UCSD-AML1 (cell line): ENCODE results near the gene SEC14L6.

Experiments used
- DNase-seq: peaks from one replicate; lab custom pipeline; 2025; ENCODE audit not compliant: unreplicated experiment; lab: John Stamatoyannopoulos, UW

SEC14L6 gene

GRCh38 chr22:30538280-30538679, 8.3 kb downstream of the SEC14L6 start:
- no peak for DNase-seq

DNA sequence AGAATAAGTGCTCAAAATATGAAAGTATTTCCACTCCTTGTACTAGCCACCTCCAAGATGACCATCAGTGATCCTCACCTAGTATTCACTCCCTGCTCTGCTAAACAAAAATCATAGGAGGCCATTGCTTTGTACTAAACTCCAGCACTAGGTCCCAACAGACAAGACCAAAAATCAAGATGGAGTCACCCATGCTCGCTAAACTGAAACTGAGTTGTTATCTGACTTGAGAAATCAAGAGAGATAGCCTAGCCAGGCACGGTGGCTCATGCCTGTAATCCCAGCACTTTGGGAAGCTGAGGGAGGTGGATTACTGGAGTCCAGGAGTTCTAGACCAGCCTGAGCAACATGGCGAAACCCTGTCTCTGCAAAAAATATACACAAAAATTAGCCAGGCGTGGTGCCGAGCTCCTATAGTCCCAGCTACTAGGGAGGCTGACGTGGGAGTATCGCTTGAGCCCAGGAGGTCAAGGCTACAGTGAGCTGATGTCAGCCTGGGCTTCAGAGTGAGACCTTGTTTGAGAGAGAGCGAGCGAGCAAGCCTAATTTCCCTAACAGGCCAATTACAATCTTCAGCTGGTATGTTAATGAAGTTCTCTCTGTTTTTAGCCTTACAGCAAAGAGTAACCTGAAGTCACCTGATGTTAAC, 9.3 kb downstream of the SEC14L6 start:
- no peak for DNase-seq

GRCh38 chr22:30535182-30535581, 11.4 kb downstream of the SEC14L6 start:
- no peak for DNase-seq

DNA sequence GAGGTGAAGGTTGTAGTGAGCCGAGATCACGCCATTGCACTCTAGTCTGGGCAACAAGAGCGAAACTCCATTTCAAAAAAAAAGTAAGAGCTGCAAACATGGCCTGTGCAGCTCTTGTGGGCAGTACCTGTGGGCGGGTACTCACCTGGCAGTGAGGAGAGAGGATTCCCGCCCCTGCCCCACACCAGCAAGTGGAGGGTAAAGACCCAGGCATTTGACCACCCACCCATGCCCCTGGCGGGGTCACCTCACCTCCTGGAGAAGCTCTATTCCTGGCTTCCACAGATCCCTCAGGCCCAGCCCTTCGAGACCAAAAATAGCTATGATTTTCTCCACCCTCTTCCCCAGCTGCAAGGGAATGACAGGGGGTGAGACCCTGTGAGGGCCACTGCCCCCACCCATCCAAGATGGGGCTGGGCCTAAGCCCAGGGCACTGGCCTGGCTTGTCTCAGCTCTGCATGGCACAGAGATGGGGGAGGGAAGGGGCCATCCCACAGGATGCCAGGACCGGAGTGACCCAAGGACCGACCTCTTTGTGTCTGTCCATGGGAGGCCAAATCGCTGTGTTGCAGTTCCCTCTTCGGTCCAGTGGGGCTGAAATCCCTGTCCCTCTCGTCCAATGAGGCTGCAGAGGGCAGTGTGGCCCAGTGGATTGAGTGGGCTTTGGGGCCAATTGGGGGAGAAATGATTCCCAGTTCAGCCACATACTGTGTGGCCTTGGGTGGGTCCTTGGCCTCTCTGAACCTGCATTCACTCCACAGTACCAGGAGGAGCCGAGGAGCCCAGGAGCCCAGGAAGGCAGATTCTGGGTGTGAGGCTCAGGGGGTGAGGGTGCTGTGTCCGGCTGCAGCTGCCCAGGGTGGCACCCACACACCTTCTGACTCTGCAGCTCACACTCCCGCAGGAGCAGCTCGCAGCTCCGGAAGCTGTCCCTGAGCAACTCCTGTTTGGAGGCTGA, 14.6 kb downstream of the SEC14L6 start:
- no peak for DNase-seq

DNA sequence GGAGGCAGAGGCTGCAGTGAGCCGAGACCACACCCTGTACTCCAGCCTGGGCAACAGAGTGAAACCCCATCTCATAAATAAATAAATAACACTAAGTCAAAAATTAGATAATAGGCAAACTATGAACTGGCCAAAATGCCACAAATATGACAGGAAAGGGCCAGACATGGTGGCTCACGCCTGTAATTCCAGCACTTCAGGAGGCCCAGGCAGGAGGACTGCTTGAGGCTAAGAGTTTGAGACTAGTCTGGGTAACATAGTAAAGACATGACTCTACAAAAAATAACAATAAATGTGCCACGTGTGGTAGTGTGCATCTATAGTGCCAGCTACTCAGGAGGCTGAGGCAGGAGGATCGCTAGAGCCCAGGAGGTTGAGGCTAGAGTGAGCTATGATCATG, 19.9 kb downstream of the SEC14L6 start:
- no peak for DNase-seq

DNA sequence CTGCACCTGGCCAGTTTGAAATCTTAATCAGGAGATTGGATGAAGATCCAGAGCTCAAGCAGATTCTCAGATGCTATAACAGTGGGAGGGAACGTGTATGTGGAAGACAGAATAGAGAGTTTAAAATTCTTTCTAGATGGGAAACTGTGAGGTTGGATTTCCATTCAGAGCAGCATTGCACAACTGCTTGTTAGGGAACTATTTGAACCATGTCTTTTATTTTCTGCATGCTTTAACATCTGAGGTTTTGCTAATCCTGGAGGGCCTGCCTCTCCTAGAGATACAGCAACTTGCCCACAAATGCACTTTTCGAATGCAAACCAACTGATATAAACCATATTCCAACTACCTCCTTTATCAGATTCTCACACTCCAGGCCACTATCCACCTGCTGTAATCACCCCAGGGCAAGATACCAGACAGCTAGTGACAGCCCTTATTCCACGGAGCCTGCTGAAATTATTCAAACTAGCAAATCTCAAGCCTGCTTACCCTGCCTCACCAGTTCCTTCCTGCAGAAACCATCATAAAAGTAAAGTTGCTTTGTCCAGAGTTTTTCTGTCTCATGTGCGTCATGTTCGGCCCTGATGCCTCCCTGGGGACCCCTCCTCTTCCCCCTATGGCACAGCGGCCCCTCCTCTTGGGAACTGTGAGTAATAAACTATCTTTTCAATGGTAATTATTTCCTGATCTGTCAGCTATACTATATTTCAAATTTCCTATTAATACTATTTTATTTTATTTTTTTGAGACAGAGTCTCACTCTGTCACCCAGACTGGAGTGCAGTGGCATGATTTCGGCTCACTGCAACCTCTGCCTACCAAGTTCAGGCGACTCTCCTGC, 22.7 kb downstream of the SEC14L6 start:
- no peak for DNase-seq

GRCh38 chr22:30521368-30522156, 25.0 kb downstream of the SEC14L6 start:
- DNase-seq: no peak

- no peak for DNase-seq
Measured at GRCh38 chr22:30519842-30520425, 26.6 kb downstream of the SEC14L6 start.

GRCh38 chr22:30516731-30517130, 29.8 kb downstream of the SEC14L6 start:
- DNase-seq: no peak

GRCh38 chr22:30516273-30516672, 30.3 kb downstream of the SEC14L6 start:
- no peak for DNase-seq

- no peak for DNase-seq
Measured at GRCh38 chr22:30514252-30514651, 32.3 kb downstream of the SEC14L6 start.

DNA sequence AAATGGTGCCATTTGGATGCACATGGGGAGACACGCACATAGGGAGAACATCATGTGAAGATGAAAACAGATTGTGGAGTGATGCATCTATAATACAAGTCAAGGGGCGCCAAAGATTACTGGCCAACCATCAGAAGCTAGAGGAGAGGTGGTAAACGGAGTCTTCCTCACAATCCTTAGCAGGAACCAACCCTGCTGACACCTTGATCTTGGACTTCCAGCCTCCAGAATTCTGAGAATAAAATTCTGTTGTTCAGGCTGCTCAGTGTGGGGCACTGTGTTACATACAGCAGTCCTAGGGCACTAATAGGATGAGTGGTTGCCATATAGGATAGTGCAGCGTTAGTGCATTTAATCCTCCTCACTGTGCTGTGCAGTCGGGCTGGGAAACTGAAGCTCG, 33.1 kb downstream of the SEC14L6 start:
- DNase-seq: no peak

- DNase-seq: no peak
Measured at GRCh38 chr22:30511911-30512310, 34.6 kb downstream of the SEC14L6 start.

GRCh38 chr22:30511109-30511508, 35.4 kb downstream of the SEC14L6 start:
- no peak for DNase-seq

GRCh38 chr22:30508216-30508615, 38.3 kb downstream of the SEC14L6 start:
- DNase-seq: no peak

DNA sequence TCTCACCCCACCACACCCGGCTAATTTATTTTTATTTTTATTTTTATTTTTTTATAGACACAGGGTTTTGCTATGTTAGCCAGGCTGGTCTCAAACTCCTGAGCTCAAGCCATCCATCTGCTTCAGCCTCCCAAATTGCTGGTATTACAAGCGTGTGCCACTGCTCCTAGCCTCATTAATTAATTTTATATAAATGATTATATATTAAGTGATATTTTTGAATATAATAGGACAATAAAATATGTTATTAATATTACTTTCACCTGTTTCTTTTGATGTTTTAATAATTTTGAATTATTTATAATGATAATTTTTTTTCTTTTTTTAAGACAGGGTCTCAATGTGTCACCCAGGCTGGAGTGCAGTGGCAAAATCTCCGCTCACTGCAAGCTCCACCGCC, 38.9 kb downstream of the SEC14L6 start:
- no peak for DNase-seq

GRCh38 chr22:30506507-30506968, 40.0 kb downstream of the SEC14L6 start:
- DNase-seq: no peak

DNA sequence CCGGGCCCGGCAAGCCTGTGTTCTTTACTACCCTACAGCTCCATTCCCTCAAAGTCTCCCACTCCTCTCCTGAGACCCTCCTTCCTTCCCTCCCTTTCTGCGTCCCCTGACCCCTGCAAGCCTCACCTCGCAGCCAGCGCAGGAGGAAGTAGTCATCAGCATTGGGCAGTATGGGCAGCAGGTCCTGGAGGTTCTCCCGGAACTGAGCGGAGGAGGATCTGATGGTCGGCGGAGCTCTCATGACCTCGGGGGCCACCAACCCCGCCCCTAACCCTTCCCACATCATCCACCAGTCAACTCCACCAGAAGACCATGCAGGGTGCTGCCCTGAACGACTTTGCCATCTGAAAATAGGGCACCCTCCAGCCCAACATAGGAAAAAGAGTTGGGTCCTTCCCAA, 43.0 kb downstream of the SEC14L6 start:
- DNase-seq: no peak

DNA sequence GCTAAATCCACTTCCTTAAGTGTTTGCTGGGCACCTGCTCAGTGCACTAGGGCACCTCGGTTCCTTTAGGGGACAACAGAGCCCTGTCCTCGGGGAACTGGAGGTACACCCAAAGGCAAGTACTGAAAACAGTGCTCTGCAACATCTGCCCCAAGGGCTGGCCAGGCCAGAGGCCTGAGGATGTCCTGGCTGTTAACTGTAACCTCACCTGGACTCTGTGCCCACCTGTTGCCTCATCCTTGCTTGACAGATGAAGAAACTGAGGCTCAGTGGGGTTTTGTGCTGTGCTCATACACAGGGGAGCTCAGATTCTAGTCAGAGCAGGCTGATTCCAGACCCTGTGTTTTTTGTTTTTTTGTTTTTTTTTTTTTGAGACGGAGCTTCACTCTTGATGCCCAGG, 43.6 kb downstream of the SEC14L6 start:
- DNase-seq: no peak

GRCh38 chr22:30502153-30502552, 44.4 kb downstream of the SEC14L6 start:
- DNase-seq: no peak
